ENCODE data around the gene HDAC10. TPM values are rescaled to one million over a fixed set of nuclear protein-coding genes. Genes with fewer than 3 reads are reported as not detected.

HDAC10 gene
- total RNA-seq, 1 experiment from 2014 or later: 10.2 TPM

DNA sequence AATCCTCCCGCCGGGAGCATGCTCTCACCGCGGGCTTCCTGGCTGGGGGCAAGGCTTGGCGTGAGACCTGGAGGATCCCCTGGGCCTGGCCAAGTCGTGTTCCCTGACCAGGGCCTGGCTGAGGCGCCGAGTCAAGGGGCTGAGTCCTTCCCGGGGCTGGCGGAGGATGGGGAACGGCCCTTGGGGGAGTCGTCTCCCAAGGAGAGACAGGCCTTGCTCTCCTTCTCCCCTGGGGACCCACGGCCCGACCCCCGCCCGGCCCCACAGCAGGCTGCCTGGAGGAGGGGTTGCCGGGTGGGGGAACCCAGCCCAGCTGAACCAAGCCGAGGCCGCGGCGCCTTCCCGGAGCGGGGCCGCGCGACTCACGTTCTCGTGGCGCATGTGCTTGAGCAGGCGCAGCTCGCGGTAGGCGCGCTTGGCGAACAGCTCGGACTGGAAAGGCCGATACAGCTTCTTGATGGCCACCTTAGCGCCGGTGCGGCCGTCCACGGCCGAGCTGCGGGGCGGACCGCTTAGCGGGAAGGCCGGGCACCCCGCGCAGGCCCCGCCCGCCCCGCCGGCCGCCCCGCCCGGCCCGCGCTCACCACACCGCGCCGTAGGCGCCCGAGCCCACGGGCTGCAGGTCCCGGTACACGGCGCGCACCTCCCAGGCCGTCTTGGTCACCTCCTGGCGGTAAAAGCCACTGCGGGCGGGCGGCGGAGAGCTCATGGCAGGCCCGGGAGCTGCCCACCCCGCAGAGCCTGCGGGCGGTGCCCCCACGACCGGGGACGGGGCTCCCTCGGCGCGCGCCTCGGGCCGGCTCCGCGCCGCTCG, 9.9 kb upstream of the HDAC10 start:
- DNase-seq (ENCODE audit: low read depth, low spot score): no peak
- in situ Hi-C loops (cut with HindIII; ENCODE audit: low pct_unique_long_range_greater_than_20kb, low sequenced_read_pairs): no loop called here

DNA sequence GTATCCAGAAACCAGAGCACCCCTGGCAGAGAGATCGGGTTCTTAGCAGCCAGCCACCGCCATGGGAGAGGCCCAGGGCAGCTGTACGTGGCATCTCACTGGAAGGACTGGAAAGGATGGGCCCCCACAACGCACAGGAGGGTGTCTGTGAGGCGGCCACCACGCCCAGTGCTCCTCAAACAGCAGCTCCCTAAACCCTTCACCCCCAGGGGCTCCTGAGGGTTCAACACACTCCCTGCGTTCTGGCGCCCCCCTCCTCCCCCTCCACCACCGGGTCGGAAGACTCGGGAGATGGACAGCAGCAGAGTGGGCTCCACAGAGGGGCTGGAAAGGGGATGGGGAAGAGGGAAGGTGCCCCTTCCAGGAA, 9.4 kb upstream of the HDAC10 start:
- in situ Hi-C loops (cut with HindIII; ENCODE audit: low pct_unique_long_range_greater_than_20kb, low sequenced_read_pairs): no loop called here
- DNase-seq (ENCODE audit: low read depth, low spot score): no peak

DNA sequence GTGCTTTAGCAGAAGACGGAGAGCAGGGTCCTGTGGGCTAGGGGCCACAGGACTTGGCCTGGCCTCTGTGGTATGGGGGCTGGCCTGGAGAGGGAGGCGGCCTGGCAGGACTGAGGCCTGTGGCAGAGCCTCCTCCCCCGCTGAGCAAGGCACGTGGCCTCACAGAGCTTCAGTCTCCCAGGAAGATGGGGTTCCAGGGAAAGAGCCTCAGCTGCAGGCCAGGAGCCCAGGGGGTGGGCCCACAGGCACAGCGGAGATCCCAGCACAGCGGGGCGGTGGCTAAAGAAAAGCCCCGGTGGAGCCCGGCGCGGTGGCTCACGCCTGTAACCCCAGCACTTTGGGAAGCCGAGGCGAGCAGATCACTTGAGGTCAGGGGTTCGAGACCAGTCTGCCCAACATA, 8.2 kb upstream of the HDAC10 start:
- in situ Hi-C loops (cut with HindIII; ENCODE audit: low pct_unique_long_range_greater_than_20kb, low sequenced_read_pairs): no loop called here
- DNase-seq (ENCODE audit: low read depth, low spot score): no peak

DNA sequence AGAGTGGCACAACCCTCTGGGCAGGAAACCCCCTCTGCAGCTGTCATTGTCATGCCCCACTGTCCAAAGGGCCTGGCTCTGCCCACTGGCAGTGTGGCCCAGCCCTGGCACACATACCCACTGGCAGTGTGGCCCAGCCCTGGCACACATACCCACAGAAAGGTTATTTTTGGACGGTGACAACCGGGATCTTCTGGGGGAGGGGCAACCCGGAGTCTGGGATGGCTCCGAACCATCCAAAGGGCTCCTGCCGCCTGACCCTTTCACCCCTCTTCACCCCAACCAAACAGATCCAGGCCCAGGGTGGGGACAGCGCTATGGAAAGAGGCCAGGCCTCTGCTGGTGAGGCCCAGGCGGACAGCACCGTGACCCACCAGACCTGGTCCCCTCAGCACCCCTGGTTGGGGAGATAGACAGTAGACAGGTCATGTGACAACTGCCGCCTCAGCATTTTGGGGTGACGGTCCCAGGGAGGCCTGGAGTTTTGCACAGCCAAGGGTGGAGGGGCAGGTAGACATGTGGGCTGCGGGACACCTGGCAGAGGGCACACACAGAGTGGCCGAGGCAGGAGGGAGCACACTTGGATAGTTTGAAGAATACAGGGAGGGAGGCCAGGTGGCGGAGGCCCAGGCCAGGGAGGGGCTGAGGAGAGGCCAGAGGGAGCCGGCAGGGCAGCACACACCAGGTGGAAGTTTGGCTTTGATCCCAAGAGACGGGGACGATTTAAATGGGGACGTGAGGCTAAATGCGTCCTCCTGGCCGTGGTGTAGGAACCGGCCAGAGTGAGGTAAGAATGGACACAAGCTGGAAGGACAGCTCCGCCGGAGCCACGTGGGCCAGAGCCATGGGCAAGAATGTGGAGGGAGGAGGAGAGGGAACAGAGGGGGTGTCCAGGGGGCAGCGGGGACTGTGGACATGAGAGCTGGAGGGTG, 7.6 kb upstream of the HDAC10 start:
- DNase-seq (ENCODE audit: low read depth, low spot score): no peak
- in situ Hi-C loops (cut with HindIII; ENCODE audit: low pct_unique_long_range_greater_than_20kb, low sequenced_read_pairs): no loop called here

DNA sequence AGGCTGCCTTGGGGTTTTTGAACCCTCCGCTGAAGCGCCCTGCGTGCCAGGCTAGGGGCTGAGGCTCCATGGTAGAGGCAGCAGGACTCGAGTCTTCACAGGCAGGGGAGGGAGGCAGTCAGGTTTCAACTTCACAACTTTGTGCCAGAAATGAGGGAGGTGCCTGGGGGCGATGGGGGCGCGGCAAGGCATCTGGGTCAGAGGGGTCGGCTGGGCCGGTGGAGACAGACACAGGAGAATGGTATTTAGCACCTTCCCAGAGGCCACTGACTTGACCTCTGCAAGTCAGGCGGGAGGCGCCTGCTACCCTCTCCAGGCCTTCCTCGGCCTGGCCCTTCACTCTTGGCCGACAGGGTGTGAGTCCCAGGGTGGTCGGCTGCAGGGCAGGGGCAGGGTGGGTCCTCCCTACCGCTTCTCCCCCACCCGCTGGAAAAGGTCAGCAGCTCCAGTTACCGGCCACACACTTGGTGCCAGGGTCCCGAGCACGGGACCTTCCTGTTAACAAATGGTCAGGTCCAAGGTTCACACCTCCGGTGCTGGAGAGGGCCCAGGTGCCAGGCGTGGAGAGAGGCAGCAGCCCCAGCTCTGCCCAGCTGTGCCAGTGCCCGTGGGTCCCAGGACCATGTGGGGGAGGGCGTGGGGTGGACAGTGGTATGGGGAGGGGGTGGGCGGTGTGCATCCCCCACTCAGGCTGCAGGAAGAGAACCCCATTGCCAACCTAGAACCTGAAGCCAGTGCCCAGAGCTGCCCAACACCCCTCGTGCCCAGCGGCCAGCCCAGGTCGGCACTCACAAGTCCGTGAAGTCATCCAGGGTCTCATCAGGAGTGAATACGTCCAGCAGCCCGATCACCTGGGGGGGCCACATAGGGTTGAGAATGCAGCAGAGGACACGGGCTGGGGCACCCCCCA, 6.6 kb upstream of the HDAC10 start:
- in situ Hi-C loops (cut with HindIII; ENCODE audit: low pct_unique_long_range_greater_than_20kb, low sequenced_read_pairs): no loop called here
- DNase-seq (ENCODE audit: low read depth, low spot score): no peak

DNA sequence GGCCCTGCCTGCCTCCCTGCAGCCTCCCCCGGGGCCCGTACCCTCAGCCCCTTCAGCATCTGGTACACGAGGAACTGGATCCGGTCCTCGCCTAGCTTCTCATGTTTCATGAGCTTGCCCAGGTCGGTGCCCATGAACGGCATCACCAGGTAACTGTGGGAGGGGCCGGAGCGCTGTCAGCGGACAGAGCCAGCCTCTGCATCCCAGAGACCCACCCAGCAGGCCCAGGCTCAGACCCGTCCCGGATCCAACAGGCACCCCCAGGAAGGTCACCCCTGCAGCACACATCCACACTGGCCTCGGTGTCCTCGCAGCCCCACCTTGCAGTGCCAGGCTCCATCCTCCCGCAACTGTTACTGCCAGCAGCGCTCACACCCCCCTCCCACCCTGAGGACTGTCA, 6.0 kb upstream of the HDAC10 start:
- in situ Hi-C loops (cut with HindIII; ENCODE audit: low pct_unique_long_range_greater_than_20kb, low sequenced_read_pairs): no loop called here
- DNase-seq (ENCODE audit: low read depth, low spot score): no peak

DNA sequence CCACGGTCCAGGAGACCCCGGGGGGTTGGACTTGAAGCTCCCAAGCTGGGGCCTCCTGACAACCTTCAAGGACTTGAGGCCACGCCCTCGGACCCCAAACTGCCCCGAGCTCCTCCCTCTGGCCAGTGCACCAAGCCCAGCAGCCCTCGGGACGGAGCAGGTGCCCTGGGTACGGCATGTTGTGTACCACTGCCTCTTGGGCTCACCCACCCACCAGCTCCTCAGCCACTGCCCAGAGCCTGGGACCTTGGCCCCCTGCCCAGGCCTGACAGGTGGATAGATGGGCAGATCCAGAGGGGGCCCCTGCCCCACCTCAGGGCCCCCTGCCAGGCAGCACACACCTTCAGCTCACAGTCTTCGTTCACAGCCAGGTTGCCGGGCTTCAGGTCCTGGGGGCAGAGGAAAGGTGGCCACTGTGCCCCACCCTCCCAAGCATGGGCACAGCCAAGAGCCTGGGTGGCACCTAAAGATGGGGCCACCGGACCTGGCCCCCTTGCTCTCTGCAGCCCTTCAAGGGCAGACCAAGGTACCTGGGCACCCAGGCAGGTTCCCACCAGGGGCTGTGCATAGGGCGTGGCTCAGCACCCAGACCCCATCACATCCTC, 5.3 kb upstream of the HDAC10 start:
- no peak for DNase-seq (ENCODE audit: low read depth, low spot score)
- in situ Hi-C loops (cut with HindIII; ENCODE audit: low pct_unique_long_range_greater_than_20kb, low sequenced_read_pairs): no loop called here

DNA sequence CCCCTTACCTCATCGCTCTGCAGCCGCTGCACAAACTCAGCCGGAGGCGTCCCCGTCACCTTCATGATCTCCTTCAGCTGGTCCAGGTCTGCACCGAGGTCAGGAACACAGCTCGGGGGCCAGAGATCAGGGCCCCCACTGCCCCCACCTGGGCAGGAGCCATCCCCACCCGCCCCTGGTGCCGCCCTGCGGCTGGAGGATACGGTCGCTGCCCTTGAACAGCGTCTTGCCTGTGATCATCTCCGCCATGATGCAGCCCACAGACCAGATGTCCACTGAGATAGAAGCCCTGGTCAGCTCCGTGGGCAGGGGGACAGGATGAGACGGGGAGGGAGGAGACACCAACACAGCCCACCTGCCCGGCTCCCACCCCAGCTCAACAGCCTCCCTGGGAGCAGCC, 4.5 kb upstream of the HDAC10 start:
- DNase-seq (ENCODE audit: low read depth, low spot score): no peak
- in situ Hi-C loops (cut with HindIII; ENCODE audit: low pct_unique_long_range_greater_than_20kb, low sequenced_read_pairs): no loop called here

DNA sequence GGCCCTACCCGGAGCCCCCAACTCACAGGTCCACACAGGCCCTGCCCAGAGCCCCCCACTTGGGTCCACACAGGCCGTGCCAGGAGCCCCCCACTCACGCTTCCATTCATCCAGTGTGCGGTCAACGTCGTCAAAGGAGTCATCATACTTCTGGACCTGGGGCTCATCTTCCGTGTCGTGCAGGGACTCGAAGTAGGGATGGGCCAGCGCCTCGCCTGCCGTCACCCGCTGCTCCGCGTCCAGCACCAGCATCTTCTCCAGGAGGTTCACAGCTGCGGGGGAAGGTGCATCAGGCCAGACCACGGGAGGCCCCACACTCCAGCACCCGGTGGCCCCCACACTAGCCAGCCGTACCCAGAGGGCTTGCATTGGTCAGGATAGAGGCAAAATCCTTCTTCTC, 4.0 kb upstream of the HDAC10 start:
- in situ Hi-C loops (cut with HindIII; ENCODE audit: low pct_unique_long_range_greater_than_20kb, low sequenced_read_pairs): no loop called here
- no peak for DNase-seq (ENCODE audit: low read depth, low spot score)

DNA sequence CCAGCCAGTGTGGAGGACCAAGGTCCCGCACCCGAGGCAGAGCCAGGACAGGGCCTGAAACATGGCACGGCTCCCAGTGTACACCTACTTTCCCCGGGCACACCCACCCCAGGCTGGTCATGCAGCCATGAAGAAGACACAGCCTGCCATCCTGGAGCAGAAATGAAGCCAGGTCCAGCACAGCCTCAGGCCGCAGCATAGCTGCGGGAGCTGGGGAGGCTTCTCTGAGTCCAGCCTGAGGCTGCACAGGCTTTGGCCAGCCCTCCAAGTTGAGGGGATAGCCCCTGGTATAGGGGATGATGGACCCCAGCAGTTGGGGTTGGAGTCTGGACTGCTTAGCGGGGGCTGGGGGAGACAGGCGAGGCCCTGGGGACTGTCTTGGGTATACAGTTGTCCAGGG, 2.9 kb upstream of the HDAC10 start:
- no peak for DNase-seq (ENCODE audit: low read depth, low spot score)
- in situ Hi-C loops (cut with HindIII; ENCODE audit: low pct_unique_long_range_greater_than_20kb, low sequenced_read_pairs): no loop called here

DNA sequence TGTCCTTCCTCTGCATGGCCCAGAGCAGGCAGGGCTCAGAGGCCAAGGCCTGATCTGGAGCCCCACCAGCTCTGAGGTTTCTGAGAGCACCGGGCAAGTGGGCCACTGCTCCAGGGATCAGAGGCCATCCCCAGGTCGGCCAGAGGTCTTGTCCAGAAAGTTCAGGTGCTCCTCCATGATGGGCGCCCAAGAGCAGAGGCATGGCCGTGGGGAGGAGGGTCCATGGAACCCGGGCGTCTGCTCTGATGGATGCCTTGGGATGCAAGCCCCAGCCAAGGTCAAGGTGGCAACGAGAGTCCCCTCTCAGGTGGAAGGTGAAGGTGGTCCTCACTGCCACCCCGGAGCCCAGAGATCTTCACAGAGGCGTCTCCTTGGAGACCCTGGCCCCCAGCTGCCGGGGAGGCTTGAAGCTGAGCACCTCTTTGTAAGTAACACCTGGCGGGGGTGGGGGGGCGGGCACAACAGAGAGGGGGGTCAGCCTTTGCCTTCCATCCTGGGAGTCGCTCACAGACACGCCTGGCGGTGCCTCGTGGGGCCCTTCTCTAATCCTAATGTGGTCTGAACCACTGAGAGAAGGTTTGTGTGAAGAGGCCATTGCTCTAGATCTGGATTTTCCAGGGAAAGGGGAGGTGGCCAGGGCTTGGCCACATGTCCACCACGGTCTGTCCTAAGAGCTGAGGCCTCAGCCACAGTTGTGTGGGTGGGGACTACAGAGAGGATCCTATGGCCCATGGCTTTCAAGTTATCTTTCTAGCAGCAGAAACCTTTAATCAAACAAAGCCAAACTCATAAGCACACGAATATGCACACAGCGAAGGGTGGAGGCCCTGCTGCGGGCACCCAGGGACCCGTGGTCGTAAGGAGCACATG, 2.2 kb upstream of the HDAC10 start:
- DNase-seq (ENCODE audit: low read depth, low spot score): no peak
- in situ Hi-C loops (cut with HindIII; ENCODE audit: low pct_unique_long_range_greater_than_20kb, low sequenced_read_pairs): no loop called here

DNA sequence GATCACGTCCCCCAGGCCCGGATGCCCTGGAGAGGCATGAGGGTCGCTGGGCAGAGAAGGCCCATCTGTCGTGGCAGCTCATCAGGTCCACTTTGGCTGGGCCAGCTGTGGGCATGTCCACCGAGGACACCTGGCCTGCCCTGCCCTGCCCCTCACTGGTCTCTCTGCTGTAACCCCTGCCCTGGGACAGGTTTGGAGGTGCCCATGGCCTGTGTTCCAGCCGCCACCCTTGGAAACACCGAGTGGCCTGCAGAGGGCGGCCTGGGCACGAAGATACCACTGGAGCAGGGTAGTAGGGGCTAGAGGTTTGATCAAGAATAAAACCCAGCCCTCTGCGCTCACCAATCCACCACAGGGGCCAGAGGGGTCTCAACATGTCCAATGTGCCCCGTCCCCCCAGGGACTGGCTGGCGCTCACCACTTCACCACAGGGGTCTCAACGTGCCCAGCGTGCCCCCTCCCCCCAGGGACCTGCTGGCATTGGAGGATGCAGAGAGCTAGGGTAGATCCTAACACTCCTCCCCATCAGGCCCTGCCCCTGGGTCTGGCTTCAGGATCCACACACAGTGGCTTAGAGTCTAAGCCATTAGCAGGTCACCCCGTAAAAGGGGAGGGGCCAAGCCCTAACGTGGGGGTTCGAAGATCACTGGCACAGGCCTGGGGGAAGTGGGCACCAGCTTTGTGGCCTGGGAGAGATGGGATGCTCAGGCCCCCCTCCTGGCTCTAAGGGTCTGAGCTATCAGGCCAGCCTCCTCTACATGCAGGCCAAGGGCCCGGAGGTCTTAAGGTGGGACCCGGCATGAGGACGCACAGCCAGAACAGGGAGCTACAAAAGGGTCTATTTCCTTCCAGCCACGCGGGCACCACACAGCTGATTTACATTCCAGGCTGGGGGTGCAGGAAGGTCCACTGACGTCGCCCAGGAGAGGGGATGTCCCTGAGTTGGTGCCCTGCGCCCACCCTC, 1.3 kb upstream of the HDAC10 start:
- in situ Hi-C loops (cut with HindIII; ENCODE audit: low pct_unique_long_range_greater_than_20kb, low sequenced_read_pairs): no loop called here
- peak; percentile 76 for DNase-seq (ENCODE audit: low read depth, low spot score)

DNA sequence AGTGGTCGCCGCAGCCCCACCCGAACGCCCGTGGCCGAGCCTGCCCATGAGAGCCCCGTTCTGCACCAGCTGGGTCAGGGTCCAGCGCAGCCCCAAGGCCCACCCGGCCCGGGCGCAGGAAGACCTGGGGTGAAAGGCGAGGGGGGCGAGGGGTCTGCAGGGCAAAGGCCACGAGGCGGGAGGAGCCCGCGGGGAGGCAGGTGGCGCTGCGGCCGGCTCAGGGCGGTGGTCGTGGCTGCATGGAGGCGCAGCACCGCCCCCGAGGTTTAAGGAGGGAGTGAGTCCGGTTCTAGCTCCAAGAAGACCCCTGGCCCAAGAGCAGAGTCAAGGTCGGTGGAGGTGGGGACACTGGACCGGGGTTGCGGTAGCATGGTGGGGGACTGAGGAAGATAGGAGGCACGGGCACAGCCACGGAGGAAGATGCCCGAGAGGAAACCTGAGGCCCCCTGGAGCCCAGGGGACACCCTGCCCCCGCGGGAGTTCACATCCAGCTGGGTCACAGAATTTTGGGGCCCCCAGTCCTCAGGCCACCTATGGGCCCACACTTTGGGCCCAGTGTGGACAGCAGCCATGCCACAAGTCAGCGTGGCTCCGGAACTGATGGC, 514 bp upstream of the HDAC10 start:
- no peak for DNase-seq (ENCODE audit: low read depth, low spot score)
- in situ Hi-C loops (cut with HindIII; ENCODE audit: low pct_unique_long_range_greater_than_20kb, low sequenced_read_pairs): no loop called here

DNA sequence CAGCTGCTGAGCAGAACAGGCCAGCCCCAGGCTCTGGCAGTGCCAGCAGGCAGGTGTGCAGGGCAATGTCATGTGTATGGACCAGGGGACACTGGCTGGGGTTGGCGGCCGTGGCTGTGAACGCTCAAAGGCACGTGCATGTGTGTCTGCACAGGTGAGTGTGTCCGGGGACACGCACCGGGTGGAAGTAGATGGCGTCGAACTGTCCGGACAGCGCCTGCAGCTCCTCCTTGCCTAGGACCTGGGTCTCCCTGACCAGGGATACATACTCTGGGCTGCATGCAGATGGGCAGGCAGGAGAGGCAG, 863 bp downstream of the HDAC10 start:
- DNase-seq (ENCODE audit: low read depth, low spot score): no peak
- in situ Hi-C loops (cut with HindIII; ENCODE audit: low pct_unique_long_range_greater_than_20kb, low sequenced_read_pairs): no loop called here

DNA sequence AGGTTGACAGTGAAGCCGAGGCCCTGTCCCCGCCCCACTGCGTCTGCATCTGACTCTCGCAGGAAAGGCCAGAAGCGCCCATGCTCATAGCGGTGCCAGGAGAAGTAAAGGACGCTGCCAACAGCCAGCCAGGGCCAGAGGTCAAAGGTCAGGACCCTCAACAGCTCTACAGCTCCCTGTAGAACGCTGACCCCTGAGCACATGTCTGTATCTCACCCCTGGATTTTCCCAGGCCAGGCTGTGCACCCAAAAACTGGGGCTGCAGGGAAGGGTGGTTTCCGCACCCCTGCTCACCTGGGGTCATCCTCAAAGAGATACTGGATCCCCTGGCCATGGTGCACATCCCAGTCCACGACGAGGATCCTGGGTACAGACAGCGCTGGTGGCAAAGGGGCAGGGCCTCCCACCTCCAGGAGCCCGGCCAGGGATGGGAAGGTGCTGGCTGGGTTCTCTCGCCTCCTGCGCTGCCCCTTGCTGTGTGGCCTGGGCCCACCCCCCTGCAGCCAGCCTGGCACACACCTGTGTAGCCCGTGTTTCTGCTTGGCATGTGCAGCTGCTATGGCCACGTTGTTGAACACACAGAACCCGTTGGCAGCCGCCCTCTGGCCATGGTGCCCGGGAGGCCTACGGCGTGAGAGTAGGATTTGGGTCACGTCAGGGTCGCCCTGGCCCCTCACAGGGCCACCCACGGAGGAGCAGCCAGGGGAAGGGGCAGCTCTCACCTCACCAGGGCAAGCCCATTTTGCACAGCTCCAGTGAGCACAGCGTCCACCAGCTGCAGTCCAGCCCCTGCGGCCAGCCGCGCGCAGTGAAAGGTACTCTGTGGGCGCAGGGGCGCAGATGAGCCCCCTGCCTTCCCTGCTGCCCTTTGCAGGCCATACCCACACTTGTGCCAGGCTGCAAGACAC, 1.5 kb downstream of the HDAC10 start:
- DNase-seq (ENCODE audit: low read depth, low spot score): no peak
- in situ Hi-C loops (cut with HindIII; ENCODE audit: low pct_unique_long_range_greater_than_20kb, low sequenced_read_pairs): no loop called here
